HG03175 (cell line): ENCODE data around the gene SH3TC1.

Source experiments
- ATAC-seq: cut with Tn5 transposase; IDR thresholded peaks from one replicate; pipeline ENCODE4 v1.9.1; 2021; ENCODE audit warnings: mild to moderate bottlenecking, moderate library complexity; ENCODE audit not compliant: unreplicated experiment

The SH3TC1 gene

DNA sequence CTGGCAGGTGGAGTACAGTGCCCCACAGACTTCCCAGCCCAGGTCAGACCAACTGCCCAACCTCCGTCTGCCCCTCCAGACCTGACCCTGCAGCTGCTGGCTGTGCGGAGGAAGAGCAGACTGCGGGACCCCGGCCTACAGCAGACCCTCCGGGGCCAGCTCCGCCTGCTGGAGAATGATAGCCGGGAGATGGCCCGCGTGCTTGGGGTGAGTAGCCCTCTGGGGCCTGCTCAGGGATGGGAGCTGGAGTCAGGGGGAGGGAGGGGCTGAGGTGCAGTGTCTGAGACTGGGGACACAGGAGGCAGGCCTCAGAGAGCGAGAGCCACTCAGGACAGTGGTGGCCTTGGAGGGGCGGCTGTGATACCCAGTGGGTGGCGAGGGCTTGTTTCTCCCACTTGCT lies 13.5 kb downstream of the SH3TC1 start:
- ATAC-seq: no peak

DNA sequence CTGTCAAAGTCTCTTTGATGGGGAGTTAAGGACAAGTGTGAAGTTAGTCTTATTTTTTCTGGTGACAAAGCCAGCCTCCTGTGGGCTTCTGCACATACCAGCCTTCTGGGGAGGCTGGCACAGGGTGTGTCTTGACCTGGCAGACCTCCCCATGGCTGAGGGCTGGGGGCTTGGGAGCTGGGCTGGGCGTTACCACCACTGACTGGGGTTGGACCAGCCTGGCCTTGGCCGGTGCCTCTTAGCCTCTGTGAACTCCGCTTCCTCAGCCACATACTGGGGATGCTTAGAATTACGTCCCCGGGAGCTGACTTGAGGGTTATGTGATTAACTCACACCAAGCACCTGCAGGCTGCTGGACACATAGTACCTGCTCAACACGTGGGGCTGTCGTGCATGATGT lies 14.0 kb downstream of the SH3TC1 start:
- no peak for ATAC-seq

DNA sequence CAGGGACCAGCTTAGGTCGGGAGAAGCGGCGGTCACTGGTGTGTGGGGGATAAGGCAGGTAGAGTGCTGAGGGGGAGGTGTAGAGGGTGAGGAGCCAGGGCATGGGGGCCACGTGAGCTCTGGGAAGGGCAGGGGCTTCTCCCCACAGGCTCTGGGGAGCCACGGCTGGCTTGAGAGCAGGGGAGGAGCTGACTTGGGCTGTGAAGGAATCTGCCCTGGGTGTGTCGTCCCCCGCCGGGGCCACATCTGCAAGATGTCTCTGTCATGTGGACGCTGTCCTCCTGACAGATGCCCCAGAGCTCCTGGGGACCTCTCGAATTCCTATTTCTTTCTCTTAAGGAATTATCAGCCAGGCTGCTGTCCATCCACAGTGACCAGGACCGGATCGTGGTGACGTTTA lies 15.0 kb downstream of the SH3TC1 start:
- no peak for ATAC-seq

DNA sequence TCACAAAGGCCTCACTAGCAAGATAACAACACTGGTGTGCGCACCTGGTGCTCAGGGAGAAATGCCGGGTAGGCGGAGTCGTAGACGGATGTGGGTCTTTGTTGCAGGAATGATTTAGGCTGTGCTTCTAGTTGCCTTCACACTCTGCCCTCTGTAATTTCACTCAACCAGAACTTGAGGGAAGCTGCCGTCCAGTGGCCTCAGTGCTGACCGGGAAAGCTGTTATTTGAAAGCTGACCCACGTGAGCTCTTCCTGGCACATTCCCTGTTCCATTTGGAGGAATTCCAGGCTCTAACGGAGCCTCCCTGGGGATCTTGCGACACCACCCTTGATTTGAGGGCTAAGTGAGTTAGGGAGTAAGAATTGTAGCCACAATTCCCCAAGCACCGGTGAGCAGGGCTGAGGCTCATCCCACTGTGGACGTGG lies 15.9 kb downstream of the SH3TC1 start:
- no peak for ATAC-seq

DNA sequence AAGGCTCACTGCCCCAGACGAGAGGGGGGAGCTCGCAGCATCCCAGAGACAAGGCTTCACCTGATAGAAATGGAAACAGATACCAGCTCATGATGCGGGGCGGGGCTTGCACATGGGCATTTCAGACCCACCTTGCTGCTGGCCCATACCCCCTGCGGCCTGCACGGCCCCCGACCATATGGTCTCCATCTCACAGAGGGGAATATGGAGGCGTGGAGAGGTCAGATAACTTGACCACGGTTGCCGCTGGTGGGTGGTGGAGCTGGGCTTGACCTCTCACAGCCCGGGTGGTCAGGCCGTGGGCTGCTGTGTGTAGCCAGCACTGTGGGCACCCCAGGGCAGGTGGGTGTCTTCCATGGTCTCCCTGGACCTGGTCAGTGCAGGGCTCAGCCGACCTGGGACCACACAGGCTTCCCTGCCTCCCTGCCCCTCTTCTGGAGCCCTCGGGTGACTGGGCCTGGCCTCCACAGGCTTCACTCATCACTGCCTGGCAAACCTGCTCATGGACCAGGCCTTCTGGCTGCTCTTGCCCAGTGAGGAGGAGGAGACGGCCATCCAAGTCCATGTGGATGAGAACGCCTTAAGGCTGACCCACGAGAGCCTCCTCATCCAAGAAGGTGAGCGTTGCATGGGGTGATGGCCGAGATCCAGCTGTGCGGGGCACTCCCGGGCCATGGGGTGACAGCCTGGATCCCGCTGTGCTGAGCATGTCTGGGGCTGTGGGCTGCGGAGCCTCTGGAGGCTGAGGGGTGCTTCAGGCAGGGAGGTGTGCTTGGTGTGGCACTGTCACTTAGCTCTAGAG lies 16.8 kb downstream of the SH3TC1 start:
- ATAC-seq: no peak

DNA sequence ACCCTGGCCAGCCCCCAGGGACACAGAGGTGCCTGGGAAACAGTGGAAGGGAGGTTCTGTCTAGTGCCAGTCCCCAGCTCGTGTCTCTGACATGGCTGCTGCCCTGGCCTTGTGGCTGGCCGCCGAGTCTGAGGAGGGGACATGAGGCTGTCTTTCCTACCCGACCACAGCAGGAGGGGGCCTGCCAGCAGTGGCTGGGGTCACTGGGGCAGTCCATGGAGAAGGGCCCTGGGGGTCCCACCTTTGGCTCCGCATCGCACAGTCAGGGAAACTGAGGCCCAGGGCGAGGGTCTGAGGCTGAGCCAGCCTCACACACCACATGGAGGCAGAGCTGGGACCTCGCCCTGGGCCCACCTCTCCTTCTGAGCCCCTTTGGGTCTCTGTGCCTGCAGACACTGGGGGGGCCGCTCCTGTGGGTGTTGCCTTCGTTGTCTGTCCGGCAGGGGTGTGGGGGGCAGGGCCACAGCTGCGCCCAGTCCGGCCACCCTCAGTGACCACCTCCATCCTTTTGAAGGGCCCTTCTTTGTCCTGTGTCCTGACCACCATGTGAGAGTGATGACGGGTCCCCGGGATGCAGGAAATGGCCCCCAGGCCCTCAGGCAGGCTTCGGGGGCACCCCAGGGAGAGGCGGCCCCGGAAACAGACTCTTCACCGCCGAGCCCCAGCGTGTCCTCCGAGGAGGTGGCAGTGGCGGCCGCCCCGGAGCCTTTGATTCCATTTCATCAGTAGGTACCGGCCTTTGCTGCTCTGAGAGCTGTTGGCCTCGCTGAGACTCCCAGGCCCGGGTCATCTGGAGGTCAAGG lies 17.6 kb downstream of the SH3TC1 start:
- ATAC-seq: no peak

DNA sequence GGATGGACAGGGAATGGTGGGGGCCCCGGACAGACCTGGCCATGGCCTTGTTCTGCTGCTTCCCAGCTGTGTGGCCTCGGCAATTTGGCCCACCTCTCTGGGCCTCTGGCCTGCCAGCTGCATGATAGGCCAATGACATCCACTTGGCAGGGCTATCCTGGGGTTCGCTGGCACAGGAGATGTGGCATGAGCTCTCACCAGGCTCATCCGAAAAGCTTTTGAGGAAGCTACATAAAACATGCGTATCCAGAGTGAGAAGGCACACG lies 18.1 kb downstream of the SH3TC1 start:
- no peak for ATAC-seq

DNA sequence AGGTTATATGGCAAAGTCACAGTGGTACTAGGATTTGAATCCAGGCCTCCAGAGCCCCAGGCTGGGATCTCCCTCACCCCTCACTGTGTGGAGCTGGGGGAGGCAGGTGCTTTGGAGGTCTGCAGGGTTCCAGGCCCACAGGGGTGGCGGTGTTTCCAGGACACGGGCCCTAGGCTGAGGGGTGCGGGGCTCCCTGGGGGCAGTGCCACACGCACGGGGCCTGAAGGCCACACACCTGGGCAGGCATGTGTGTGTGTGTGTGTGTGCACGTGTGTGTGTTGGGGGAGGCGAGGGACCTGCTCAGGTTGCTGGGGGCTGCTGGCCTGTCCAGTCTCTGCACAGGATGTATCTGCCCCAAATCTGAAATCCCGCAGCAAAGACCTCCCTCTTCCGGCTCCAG lies 18.8 kb downstream of the SH3TC1 start:
- ATAC-seq: no peak

DNA sequence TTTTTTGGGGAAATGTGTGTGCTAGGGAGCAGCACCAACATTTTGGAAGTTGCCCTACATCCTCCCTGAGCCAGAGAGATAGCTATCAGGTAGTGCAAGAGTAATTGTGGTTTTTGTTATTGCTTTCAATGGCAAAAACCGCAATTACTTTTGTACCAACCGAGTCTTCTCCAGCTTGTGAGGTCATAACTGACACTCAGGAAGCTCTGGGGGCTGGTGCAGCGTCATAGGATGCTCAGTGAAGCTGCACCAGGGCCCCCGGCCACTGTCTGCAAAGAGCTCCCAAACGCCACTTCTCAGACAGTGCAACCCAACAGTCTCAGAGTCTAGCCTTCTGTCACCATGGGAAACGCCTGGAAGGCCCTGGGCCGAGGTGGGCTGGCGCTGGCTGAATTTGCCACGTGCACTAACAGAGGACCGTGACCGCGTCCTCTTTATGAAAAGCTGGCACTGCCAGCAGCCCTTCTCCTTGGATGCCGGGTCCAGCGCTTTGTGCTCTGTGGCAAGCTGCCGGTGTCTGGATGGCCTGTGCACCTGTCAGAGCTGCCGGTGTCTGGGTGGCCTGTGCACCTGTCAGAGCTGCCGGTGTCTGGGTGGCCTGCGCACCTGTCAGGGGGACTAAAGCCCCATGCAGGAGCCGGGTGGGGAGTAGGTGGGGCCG lies 19.4 kb downstream of the SH3TC1 start:
- no peak for ATAC-seq

DNA sequence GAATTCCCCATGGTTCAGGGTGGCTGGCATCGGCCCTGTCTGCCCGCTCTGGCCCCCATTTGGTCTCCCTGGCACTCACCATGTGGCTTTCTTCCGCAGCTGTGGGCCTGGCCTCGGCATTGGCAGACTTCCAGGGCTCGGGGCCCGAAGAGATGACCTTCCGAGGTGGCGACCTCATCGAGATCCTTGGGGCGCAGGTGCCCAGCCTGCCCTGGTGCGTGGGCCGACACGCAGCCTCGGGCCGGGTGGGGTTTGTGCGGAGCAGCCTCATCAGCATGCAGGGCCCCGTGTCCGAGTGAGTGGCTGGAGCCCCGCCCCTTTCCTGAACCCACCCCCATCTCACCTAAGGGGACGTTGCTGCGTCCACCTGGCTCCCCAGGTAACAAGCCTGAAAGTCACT lies 20.1 kb downstream of the SH3TC1 start:
- no peak for ATAC-seq

DNA sequence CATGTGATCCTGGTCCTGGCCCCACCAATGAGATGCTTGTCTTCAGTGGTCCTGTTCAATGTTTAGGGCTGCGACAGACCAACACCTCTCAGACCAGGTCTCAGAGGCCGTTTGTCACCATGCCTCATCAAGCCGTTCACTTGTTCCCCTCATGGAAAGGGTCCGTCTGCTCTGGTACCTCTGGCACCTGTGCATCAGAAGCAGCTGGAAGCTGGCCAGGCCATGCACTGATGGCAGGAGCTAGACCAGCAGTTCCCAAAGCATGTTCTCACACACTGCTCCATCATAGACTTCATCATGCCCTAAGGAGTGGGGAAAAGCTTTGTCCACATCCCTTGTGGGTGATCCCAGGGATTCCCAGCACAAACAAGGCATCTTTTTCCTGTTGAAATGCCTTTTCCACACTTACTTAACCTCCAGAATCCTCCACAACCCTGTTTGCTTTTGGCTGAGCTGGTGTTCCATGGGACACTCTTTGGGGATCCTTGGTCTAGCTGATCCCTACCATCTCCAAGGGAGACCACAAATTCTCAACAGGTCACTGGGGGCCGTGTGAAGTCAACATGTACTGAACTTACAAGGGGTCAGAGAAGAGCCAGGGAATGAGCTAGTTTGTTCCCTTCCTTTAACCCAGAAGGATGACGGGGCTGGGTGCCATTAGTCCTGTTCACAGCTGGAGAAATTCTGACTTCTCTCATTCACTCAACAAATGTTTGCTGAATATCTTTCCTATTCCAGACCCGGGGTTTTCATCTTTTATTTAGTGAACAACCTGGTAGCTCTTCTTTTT lies 21.8 kb downstream of the SH3TC1 start:
- ATAC-seq: no peak

DNA sequence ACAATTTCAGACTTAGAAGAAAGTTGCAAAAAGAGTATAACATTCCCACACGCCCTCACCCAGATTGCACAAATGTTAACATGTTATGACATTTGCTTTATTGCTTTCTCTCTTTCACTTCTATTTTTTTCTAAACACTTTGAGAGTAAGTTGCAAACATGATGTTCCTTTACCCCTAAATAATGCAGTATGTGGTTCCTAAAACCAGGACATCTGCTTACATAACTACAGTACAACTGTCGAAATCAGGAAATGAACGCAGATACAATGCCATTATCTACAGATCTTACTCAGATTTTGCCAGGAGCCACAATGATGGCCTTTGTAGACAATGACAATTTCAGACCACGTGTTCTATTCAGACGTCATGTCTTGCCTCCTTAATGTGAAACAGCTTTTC lies 22.4 kb downstream of the SH3TC1 start:
- ATAC-seq: no peak

DNA sequence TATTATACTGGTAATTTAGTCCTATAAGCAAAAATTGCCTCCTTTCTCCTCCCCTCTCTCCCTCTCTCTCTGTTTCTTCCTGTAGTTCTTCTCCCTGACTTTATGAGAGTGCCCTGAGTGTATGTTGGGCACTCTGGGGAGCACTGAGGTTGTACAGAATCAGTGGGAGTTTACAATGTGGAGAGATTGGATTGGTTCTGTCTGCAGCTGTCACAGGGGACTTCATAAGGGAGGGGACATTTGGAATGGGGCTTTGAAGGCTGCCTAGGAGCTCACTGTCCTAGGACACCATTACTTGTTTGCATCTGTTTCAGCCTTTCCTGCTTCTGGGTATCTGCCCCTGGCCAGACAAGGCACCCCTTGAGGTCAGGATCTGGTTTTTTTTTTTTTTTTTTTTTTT lies 22.9 kb downstream of the SH3TC1 start:
- no peak for ATAC-seq

DNA sequence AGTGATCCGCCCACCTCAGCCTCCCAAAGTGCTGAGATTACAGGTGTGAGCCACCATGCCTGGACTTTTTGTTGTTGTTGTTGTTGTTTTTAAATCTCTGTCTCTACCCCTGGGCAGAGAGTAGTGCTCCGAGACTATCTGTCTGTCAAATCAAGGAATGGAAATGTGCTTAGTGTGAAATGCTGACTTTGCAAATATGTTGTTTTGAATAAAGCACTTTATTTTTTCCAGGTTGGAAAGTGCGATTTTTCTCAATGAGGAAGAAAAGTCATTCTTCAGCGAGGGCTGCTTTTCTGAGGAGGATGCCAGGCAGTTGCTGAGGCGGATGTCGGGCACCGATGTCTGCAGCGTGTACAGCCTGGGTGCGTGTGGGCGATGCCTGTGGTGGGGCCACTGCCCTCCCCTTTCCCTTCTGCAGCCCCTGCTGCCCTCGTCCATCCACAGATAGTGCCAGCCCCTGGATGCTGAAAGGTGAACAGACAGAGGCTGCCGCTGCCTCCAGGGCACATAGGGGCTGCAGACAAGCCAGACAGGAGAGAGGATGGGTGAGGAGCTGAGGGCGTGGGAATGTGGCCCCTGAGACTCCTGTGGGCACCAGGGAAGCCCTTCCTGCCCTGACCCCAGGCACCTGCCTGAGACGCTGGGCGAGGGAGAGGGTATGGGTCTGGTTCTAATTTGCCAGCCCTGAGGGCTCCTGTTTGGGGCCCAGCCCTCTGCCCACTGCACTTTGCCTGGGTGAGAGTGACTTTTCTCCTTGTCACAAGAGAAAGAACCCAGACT lies 23.7 kb downstream of the SH3TC1 start:
- no peak for ATAC-seq

DNA sequence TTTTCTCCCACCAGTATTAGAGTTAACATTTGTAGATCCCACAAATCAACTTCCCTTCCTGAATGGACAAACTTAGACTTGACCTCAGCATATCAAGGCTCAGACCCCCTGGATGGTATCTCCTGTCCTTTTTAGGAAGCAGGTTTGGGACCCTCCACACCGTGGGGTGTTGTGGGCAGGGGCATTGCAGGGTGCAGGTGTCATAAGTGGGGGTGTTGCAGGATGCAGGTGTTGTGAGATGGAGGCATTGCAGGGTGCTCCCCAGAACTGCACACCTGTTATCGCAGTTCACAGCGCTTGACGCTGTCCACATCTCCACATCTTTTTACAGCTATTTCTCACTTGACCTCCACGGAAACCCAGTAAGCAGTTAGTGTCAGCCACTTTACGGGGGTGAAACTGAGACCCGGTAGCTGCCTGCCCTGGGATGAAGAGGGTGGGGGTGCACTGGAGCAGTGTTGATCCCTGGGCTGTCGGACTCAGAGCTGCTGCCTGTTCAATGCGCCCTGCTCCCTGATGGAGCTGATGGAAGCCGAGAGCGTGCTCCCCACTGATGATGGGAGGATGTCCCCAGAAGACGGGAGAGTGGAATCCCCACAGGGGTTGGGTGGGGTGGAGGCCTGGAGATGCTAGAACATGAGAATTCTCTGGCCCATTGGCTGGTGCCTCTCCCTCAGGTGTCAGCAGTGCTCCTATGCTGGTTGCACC lies 25.3 kb downstream of the SH3TC1 start:
- ATAC-seq: no peak

DNA sequence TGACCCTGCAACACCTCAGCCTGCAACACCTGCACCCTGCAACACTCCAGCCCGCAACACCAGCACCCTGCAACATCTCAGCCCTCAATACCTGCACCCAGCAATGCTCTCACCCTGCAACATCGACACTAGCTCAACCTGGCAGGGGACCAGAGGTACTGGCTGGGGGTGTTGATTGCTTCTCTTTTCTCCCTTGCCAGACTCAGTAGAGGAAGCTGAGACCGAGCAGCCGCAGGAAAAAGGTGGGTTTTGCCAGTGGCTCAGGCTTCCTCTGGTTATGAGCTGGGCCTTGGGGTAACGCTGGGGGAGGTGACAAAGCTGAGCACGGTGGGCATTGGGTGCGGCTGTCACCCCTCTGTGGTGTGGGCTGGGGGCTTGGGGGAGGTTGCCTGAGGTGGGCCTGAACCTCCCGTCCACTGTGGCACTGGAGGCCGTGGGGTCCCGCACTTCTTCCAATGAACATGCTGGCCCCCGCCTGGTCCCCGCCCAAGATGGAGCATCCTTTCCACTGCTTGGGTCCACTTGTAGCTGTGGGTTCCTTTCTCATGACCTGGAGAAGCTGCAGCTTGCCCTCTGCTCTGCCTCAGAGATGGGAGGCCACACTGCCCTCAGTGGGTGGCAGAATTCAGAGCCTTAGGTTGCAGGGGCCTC lies 26.0 kb downstream of the SH3TC1 start:
- ATAC-seq: no peak

DNA sequence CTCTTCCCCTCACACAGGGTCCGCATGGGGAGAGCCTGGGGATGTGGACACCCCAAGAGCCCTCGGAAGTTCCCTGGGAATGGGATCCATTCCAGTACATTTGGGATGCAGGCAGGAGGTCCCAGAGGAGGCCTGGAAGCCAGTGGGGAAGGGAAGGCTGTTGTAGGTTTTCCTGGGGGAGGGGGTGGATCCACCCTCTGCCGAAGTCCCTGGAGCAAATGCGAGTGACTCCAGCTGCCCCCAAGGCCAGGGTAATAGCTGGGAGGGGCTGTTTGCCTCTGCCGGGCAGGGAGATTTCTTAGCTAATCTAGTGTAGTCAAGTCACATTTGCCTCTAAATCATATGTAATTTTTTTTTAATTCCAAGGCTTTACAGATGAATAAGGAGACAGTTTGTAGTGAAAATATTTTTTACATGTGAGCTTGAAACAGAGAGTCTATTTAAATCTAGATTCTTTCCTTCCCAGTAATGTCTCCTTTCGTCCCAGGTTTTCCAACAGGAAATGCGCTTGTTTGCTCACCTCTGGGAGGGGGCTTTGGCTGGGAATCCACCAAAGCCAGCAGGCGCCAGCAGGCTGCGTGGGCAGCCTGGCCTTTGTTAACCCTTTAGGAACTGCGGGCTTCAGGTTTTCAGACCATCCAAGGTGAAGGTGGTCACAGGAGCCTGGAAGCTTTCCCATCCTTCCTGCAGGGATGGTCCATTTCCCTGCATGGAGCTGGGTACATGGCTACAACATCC lies 26.8 kb downstream of the SH3TC1 start:
- no peak for ATAC-seq

DNA sequence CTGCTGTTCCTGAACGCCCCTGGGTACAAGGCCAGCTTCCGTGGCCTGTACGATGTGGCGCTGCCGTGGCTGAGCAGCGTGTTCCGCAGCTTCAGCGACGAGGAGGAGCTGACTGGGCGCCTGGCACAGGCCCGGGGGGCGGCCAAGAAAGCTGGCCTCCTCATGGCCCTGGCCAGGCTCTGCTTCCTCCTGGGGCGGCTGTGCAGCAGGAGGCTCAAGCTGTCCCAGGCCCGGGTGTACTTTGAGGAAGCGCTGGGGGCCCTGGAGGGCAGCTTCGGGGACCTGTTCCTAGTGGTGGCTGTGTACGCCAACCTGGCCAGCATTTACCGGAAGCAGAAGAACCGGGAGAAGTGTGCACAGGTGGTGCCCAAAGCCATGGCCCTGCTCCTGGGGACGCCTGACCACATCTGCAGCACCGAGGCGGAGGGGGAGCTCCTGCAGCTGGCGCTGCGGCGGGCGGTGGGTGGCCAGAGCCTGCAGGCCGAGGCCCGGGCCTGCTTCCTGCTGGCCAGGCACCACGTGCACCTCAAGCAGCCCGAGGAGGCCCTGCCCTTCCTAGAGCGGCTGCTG lies 28.2 kb downstream of the SH3TC1 start:
- ATAC-seq: no peak
